Measurements from ENCODE around the gene MRPS33.
A peak's percentile ranks its signal among the peaks of the same experiment; 100 is the strongest.
"Not testable (repeated sequence)": the region's sequence is repeated elsewhere in the genome, so short reads cannot be mapped to it uniquely, and the experiment has no call there.

Gene MRPS33

GRCh38 chr7:141012044-141012685 lies 2.6 kb downstream of the MRPS33 start:
- DNase-seq (ENCODE audit: low read depth), result peak; percentile 26

- no peak for DNase-seq (ENCODE audit: low read depth)
Measured at GRCh38 chr7:141011443-141011842, 3.3 kb downstream of the MRPS33 start.

DNA sequence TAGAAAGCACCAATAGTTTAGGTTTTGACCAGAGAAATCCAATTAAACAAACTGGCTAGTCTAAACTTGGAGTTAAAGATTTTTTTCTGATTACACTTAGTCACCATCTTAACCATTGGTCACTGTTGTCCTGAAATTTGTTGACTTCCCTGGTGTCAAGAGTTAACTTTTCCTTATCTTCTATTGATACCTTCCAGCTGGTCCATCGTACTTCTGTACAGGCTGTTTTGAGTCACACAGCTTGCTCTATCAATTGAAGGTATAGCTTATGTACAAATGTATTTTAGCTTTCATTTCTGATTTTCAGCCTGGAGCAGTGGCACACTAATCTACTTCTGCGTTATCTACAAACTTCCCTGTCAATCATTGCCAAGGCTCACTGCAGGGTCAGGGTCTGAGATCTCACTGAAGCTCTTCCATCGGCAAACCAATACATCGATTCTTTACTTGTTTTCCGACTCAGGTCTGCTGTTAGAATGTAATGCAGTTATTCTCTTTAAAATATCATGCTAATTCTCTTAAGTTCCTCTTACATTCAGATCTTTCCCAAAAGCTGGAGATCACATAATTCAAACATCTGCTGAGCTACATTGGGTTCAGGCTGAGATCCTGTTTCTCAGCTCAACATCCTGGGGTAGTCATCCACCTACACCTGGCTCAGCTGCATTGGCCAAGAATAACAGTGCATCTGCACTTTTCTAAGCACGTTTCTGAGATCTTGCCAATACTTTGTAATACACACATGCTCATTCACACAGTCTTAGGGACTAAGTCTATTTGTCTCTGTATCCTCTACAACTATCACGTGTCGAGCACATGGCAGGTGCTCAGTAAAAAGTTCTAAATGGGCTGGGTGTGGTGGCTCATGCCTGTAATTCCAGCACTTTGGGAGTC lies 11.3 kb downstream of the MRPS33 start:
- DNase-seq (ENCODE audit: low read depth), result no peak

DNA sequence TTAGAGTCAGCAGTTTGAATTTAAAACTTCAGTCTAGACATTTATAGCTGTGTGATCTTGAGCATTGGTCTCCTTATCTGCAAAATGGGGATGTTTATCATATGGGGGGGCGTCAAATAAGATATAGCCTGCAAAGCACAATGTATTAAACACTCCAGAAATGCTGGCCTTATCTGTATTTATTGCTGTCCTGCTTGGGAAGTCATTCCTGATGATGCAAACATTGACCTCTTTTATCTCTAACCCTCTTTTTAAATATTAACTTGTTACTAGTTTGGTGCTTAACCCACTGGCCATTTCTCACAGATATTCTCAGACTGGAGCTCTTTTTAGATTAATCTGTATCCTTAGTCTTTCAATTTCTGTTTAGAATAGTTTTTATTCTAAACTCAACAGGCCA lies 13.2 kb downstream of the MRPS33 start:
- no peak for DNase-seq (ENCODE audit: low read depth)

DNA sequence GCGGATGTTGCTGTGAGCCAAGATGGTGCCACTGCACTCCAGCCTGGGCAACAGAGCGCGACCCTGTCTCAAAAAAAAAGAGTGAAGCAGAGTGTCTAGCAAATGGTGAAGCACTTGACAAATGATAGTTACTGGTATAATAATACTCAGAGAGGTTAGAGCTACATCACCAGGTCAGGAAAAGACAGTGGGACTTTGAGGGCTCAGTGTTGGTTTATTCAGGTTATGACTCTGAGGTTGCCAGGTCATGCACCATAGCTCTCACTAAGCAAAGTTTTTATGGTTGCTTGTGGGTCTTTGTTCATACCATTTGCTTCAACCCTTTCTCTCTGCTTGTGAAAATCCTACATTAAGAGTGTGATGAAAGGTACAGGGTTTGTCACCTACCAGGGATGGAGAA lies 13.6 kb downstream of the MRPS33 start:
- no peak for DNase-seq (ENCODE audit: low read depth)

GRCh38 chr7:140998715-140999114 lies 16.0 kb downstream of the MRPS33 start:
- no peak for DNase-seq (ENCODE audit: low read depth)

GRCh38 chr7:140992422-140992821 lies 22.3 kb downstream of the MRPS33 start:
- no peak for DNase-seq (ENCODE audit: low read depth)

DNA sequence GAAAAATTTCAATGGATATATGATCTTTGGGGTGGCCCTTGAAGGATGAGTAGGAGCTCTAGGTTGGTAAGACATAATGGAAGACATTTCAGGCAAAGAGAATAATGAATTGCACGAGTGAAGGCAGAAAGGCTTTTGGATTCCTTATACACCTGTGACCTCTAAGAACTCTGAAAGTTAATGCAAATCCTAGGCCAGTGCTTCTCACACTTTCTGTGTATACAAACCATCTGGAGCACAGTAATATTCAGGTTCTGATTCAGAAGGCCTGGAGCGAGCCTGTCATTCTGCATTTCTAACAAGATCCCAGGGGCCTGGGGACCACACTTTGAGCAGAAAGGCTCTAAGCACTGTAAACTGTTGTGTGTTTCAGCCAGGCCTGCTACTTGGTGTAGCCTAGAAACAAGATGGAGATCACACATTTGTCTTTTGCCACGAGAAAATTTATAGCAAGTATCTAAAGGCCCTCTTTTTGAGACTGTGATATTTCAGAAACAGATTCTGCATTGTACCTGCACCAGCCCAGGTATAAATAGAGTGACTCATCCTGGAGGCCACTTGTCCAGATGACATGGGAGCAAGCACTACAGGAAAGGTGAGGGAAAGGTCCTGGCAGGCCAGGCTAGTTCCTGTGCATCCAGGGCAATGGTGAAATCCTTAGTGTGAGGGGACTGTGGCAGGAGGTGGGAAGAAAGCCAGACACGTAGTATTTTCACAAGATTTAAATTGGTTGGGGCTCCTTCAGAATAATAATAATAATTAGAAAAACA lies 24.4 kb downstream of the MRPS33 start:
- no peak for DNase-seq (ENCODE audit: low read depth)

GRCh38 chr7:140989068-140989467 lies 25.7 kb downstream of the MRPS33 start:
- no peak for DNase-seq (ENCODE audit: low read depth)

DNA sequence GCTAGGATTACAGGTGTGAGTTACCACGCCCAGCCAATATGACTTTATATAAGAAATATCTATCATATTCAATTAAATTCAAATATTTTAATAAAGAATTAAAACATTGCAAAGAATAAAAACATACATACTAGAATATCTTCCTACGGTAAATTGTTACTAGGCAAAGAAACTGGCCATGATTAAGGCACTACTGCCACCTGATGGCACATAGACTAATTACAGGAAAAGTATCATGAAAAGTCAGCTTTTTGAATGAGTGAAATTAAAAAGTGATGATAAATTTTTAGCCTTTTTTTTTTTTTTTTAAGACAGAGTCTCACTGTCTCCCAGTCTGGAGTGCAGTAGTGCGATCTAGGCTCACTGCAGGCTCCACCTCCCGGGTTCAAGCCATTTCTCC lies 30.9 kb downstream of the MRPS33 start:
- no peak for DNase-seq (ENCODE audit: low read depth)

DNA sequence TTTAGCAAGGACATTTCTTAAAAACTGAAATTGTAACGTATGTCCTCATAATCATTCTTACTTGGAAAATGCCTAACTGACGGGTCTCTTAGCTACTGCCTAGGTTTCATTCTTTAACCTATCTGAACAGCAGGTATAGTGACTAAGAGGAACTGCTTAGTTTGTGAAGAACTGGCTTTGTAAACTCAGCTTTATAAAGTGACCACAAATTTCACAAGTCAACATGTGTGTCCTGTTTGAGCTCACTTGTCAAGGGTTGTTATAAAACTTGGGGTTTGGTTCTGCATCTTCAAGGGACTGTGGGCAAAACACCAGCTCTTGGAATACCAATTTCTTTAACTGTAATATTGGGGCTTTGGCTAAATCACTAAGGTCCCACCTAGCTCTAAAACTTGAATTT lies 32.2 kb downstream of the MRPS33 start:
- no peak for DNase-seq (ENCODE audit: low read depth)

- DNase-seq (ENCODE audit: low read depth), result no peak
Measured at GRCh38 chr7:140981951-140982350, 32.8 kb downstream of the MRPS33 start.

GRCh38 chr7:140977741-140978140 lies 37.0 kb downstream of the MRPS33 start:
- DNase-seq (ENCODE audit: low read depth), result no peak

- no peak for DNase-seq (ENCODE audit: low read depth)
Measured at GRCh38 chr7:140972876-140973829, 41.6 kb downstream of the MRPS33 start.

GRCh38 chr7:140972344-140972743 lies 42.4 kb downstream of the MRPS33 start:
- DNase-seq (ENCODE audit: low read depth), result no peak

DNA sequence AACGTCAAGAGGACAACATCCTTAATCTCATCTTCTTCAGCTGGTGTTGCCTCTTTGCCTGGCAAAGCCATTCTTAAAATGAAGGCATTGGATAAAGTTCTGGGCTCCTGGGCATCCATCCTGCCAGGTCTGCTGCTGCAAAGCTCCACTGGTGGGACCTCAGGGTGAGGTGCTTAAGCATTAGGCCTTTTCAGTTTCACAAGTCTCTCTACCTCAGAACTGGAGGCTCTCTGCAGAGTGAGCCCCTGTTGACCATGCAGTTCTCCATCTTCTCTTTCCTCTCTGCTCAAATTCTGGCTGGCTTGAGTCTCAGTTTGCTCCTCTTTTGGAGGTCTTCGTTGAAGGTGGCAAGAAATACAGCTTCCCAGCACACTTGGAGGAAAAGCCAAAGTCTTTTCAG lies 47.3 kb downstream of the MRPS33 start:
- DNase-seq (ENCODE audit: low read depth), result no peak

DNA sequence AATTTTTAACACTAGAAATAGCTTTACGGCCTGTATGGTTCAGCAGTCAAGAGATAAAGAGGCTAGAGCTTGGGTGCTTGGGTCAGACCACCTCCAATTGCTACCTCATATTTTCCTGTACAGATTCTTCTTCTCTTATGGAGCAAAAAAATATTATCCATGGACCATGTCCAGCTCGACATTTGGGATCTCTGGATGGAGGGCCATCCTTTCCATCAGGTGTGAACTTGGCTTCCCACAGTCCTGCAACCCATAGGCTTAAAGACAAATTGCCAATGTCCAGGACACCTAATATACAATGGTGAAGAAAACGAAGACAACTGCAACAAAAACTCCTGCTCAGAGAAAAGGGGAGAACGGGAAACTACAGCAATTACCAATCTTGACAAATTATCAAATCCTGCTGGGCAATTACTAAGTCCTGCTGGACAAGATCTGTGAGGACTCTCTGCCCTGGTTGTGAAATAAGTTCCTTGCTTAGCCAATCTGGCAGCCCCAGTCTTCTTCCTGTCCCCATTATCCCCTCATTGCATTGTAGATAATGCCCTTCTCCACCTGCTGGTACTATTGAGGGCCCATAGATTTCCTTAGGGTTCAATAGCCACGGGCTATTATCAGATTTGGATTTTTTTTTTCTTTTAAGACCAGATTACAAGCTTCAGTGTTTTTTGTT lies 48.1 kb downstream of the MRPS33 start:
- DNase-seq (ENCODE audit: low read depth), result no peak

GRCh38 chr7:140961117-140961516 lies 53.6 kb downstream of the MRPS33 start:
- no peak for DNase-seq (ENCODE audit: low read depth)

GRCh38 chr7:140956997-140957396 lies 57.8 kb downstream of the MRPS33 start:
- DNase-seq (ENCODE audit: low read depth), result not testable (repeated sequence)
